Upper lobe of left lung (tissue), 6 donors: Measurements from ENCODE around the gene PNPLA2. TPM values are rescaled to one million over a fixed set of nuclear protein-coding genes. Genes with fewer than 3 reads are reported as not detected.

Experiments used
- ATAC-seq, 2 donors: fragments of 200-7000 bp; cut with Tn5 transposase; one replicate each; pipeline ENCODE4 v1.9.1; 2022; ENCODE audit warnings: mild to moderate bottlenecking in 2 of 2, moderate library complexity in 2 of 2; ENCODE audit not compliant: low FRiP score in 2 of 2
- DNase-seq, 2 donors: peaks; one replicate each; pipeline ENCODE4 v3.0.0-alpha.2; 2019 to 2020
- H3K27ac ChIP-seq, 4 donors: fragments of 200-600 bp; sonication (generic); one replicate each; pipeline ENCODE4 v1.5.1; 2016 to 2019
- H3K27me3 ChIP-seq, 4 donors: fragments of 200-600 bp; sonication (generic); one replicate each; pipeline ENCODE4 v1.5.1; 2017 to 2019
- H3K36me3 ChIP-seq, 4 donors: fragments of 200-600 bp; sonication (generic); one replicate each; pipeline ENCODE4 v1.5.1; 2016 to 2019
- H3K4me1 ChIP-seq, 4 donors: fragments of 200-600 bp; sonication (generic); one replicate each; pipeline ENCODE4 v1.5.1; 2018 to 2019
- H3K4me3 ChIP-seq, 4 donors: fragments of 200-600 bp; sonication (generic); one replicate each; pipeline ENCODE4 v1.5.1; 2017 to 2019; ENCODE audit warnings: mild to moderate bottlenecking in 2 of 4, moderate library complexity in 1 of 4
- H3K9me3 ChIP-seq, 4 donors: fragments of 200-600 bp; sonication (generic); one replicate each; pipeline ENCODE4 v1.5.1; 2018 to 2019
- EP300 ChIP-seq, 4 donors: sonication (generic); formaldehyde crosslinking; IDR thresholded peaks; one replicate each; pipeline ENCODE4 v1.5.1; 2017; ENCODE audit warnings: antibody characterized with exemption in 4 of 4, control low read depth in 2 of 4
- POLR2A ChIP-seq, 4 donors: fragments of 450-650 bp; IDR thresholded peaks; one replicate each; pipeline ENCODE4 v1.5.1; 2016 to 2017; ENCODE audit warnings: antibody characterized with exemption in 4 of 4, mild to moderate bottlenecking in 2 of 4
- POLR2AphosphoS5 ChIP-seq, 2 donors: sonication (generic); formaldehyde crosslinking; IDR thresholded peaks; one replicate each; pipeline ENCODE4 v1.5.1; 2017; ENCODE audit warnings: antibody characterized with exemption in 2 of 2
- WGBS, 2 donors: methylation state at CpG; one replicate each; pipeline ENCODE4 v1.1.5; 2017 to 2018; 5-methylcytosine and 5-hydroxymethylcytosine counted together
- total RNA-seq, 6 donors: library from RNA; depleted of rRNA in 4 of 6; stranded (reverse); fragments of >200 nt in 4 of 6; gene quantifications; one replicate each; pipeline versions ENCODE4 v1.1.0 to v1.2.1, GENCODE V29; 2016 to 2021
- TF ChIP-seq, protein P1 (sequence below), 6 experiments: fragments of 450-650 bp in 4 of 6; fragments of 200-600 bp in 2 of 6; sonication (generic) in 2 of 6; IDR thresholded peaks; one replicate each; pipeline ENCODE4 v1.5.1; 2016 to 2019; ENCODE audit warnings: antibody characterized with exemption in 6 of 6
- donor health status: DM: no; HTN: no; CAD: no; lungs with moderate emphysema.
- donor health status: DM: no; HTN: yes; CAD: no; lungs with severe emphysema.

Gene PNPLA2
- total RNA-seq, 6 donors from 2014 or later: 74.5 to 303 (median 164) TPM

DNA sequence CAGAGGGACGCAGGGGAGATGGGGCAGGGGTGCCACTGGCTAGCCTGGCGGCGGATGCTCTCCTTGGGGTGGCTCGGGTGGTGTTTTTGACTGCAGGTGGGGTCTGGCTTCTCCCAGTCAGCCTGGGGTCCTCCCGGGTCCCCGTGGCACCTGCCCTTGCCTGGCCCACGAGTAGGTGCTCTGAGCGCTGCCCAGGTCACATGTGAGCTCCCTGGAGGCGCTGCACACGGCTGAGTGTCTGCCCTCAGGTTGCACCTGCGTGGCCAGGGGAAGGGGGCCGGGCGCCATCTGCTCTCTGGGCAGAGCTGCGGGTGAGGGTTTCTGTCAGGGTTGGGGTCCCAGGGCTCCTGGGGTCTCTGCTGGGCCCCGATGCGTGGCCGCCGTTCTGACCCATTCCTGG is 29.2 kb downstream of the PNPLA2 start:
- ATAC-seq (no peak), DNase-seq (no peak)
- Histone ChIP-seq H3K4me1 (peaks cover 41 to 84% (median 60%) of the 10 kb centered on the region in 4 donors), H3K27me3 (peaks cover 0 to 4% (median 0%) of the 10 kb centered on the region in 4 donors), H3K36me3 (peaks cover 0 to 17% (median 10%) of the 10 kb centered on the region in 4 donors), H3K27ac (no peak overlapping the region), H3K4me3 (no peak overlapping the region), H3K9me3 (no peaks in the 10 kb centered on the region)
- 79 to 100% methylated on average over 1 to 18 of the region's 18 CpGs for WGBS, 2 donors
- TF ChIP-seq, protein P1, sequence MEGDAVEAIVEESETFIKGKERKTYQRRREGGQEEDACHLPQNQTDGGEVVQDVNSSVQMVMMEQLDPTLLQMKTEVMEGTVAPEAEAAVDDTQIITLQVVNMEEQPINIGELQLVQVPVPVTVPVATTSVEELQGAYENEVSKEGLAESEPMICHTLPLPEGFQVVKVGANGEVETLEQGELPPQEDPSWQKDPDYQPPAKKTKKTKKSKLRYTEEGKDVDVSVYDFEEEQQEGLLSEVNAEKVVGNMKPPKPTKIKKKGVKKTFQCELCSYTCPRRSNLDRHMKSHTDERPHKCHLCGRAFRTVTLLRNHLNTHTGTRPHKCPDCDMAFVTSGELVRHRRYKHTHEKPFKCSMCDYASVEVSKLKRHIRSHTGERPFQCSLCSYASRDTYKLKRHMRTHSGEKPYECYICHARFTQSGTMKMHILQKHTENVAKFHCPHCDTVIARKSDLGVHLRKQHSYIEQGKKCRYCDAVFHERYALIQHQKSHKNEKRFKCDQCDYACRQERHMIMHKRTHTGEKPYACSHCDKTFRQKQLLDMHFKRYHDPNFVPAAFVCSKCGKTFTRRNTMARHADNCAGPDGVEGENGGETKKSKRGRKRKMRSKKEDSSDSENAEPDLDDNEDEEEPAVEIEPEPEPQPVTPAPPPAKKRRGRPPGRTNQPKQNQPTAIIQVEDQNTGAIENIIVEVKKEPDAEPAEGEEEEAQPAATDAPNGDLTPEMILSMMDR (IDR thresholded peaks at IDR 0.05): no peak
- no peak for TF ChIP-seq EP300 (IDR thresholded peaks at IDR 0.05)
- TF ChIP-seq POLR2AphosphoS5 (IDR thresholded peaks at IDR 0.05): no peak
- no peak for TF ChIP-seq POLR2A (IDR thresholded peaks at IDR 0.05)

DNA sequence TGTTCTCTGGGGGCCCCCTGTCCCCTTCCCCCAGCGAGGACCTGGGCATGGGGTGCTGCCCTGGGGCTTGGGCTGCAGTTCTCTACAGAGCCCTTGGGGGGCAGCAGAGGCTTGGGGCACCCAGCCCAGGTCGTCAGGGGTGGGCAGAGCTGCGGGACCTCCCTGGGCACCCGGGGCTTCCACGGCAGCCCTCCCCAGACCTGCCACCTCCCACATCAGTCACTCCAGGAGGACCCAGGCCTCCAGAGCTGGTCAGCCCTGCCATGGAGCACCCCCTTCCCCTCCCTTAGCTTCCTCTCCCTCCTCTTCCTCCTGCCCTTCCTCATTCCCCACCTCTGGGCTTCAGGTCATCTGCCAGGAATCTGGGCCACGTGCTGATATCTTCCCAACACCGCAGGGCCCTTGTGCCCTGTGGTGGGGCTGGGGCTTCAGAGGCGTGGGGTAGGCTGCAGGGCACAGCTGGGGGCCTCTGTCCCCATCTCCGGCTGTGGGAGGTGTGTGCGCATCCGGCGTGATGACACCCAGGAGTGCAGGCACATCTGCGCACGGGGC is 29.7 kb downstream of the PNPLA2 start:
- DNase-seq (peak in 1 of 2 donors; percentile 54), ATAC-seq (peak in 1 of 2 donors; percentile 38)
- Histone ChIP-seq H3K36me3 (peaks cover 0 to 17% (median 10%) of the 10 kb centered on the region in 4 donors), H3K4me1 (peaks cover 41 to 78% (median 56%) of the 10 kb centered on the region in 4 donors), H3K9me3 (no peaks in the 10 kb centered on the region), H3K27ac (no peak overlapping the region), H3K4me3 (peak overlapping the region in 1 of 4 donors; percentile 55), H3K27me3 (peaks cover 0 to 4% (median 0%) of the 10 kb centered on the region in 4 donors)
- TF ChIP-seq POLR2AphosphoS5 (IDR thresholded peaks at IDR 0.05) (no peak), POLR2A (IDR thresholded peaks at IDR 0.05) (no peak)
- TF ChIP-seq, protein P1 (IDR thresholded peaks at IDR 0.05): peak; percentile 83 to 96 (median 90)
- WGBS, 2 donors: 29 to 32% methylated on average over 5 to 13 of the region's 14 CpGs

DNA sequence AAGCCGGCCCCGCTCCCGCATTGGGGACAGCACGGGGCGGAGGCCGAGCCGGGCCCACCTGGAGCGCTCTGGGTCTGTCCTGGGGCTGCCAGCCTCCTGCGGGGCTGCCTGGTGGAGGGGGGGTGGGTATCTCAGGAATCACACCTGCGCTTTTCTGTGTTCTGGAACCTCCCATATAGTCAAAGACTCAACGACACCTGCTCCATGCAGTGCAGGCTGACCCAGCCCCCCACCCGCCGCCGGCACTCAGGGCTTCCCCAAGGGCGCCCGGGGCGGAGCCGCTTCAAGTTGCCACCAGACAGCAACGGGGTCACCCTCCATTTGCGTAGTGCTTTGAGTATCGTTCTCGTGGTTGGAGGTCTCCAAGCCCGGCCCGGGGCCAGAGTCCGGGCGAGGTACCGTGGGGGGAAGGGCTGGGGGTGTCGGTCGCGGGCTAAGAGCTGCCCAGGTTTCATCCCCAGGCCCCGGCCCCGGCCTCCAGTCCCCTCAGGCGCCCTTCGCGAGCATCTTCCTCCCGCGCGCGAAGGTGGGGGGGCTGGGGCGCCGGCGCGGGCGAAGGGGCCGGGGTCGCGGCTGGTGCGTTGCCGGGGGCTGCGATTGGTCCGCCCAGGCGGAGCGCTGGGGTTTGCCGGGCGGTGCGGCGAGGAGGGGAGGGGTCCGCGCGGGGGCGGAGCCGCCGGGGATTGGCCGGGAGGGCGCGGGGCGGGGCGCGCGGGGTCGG is 30.6 kb downstream of the PNPLA2 start:
- DNase-seq (peak in 1 of 2 donors; percentile 90), ATAC-seq (no peak)
- H3K4me1 ChIP-seq: peaks cover 41 to 70% (median 49%) of the 10 kb centered on the region in 4 donors

DNA sequence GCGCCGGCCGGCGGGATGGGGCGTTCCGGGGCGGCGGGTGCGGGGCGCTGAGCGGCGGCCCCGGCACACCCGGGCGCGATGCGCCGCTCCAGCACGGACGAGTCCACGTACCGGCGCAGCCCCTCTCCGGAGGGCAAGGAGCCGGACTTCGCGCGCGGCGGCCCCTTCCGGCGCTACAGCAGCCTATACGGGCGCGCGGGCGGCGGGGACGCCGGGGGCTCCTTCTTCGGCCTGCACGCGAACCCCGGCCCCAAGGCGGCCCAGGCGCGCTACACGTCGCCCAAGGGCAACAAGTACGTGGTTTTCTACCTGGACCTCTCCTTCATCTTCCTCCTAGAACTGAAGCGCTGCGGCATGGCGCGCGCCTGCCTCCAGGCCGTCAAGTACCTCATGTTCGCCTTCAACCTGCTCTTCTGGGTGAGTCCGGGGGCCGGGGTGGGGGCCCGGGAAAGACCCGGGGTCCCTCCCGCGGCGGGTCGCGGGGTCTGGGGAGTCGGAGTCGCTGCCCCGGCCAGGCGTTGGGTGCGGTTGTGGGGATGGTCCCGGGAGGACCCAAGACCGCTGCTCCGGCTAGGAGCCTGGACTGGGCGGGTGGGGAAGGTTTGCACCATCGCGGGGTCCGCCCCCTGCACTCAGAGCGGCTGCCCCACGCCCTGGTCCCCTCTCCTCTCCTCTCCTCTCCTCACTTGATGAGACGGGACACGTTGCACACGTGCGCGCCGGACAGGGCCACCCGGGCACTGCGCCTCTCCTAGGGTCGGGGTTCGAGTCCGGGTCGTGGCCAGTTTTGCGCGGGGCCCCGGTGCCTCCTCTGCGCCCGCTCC is 31.4 kb downstream of the PNPLA2 start:
- WGBS, 2 donors: 56 to 58% methylated on average over 54 to 63 of the region's 97 CpGs

More for the DNA sequence above, 30.6 kb downstream of the PNPLA2 start:
- Histone ChIP-seq H3K4me3 (peak overlapping the region; percentile 10 to 58 (median 51)), H3K9me3 (no peaks in the 10 kb centered on the region), H3K27me3 (peaks cover 0 to 4% (median 0%) of the 10 kb centered on the region in 4 donors), H3K36me3 (peaks cover 0 to 24% (median 10%) of the 10 kb centered on the region in 4 donors), H3K27ac (peak overlapping the region in 1 of 4 donors; percentile 58)
- TF ChIP-seq EP300 (IDR thresholded peaks at IDR 0.05) (no peak), POLR2AphosphoS5 (IDR thresholded peaks at IDR 0.05) (no peak)
- WGBS, 2 donors: 0 to 21% methylated on average over 4 to 28 of the region's 71 CpGs

More for the DNA sequence above, 31.4 kb downstream of the PNPLA2 start:
- no peaks in the 10 kb centered on the region for H3K9me3 ChIP-seq
- peaks cover 0 to 25% (median 10%) of the 10 kb centered on the region in 4 donors for H3K36me3 ChIP-seq
- TF ChIP-seq POLR2A (IDR thresholded peaks at IDR 0.05) (no peak), POLR2AphosphoS5 (IDR thresholded peaks at IDR 0.05) (no peak)
- TF ChIP-seq, protein P1 (IDR thresholded peaks at IDR 0.05): no peak
- peak in 1 of 2 donors; percentile 86 for DNase-seq
- ATAC-seq: no peak
- H3K27ac ChIP-seq: peak overlapping the region in 2 of 4 donors; percentile 58 to 61
- H3K27me3 ChIP-seq: peaks cover 0 to 4% (median 0%) of the 10 kb centered on the region in 4 donors
- H3K4me3 ChIP-seq: peak overlapping the region in 3 of 4 donors; percentile 47 to 58 (median 55)
- peaks cover 38 to 61% (median 44%) of the 10 kb centered on the region in 4 donors for H3K4me1 ChIP-seq
